Osteocyte (in vitro differentiated cells): ENCODE results near the gene PAX3. TPM values are rescaled to one million over a fixed set of nuclear protein-coding genes. Genes with fewer than 3 reads are reported as not detected.
A peak's percentile ranks its signal among the peaks of the same experiment; 100 is the strongest.

Source experiments
- DNase-seq: peaks from one replicate; pipeline ENCODE4 v3.0.0; 2021; ENCODE audit warnings: mixed read lengths; ENCODE audit not compliant: unreplicated experiment; ENCODE audit errors: extremely low spot score
- H3K27ac Mint-ChIP-seq: one replicate; pipeline ENCODE4 v1.8.0; 2021; ENCODE audit warnings: mild to moderate bottlenecking, mixed read lengths; ENCODE audit not compliant: unreplicated experiment
- H3K27me3 Mint-ChIP-seq: one replicate; pipeline ENCODE4 v1.8.0; 2021; ENCODE audit warnings: mixed read lengths; ENCODE audit not compliant: unreplicated experiment
- H3K36me3 Mint-ChIP-seq: one replicate; pipeline ENCODE4 v1.8.0; 2021; ENCODE audit warnings: mixed read lengths; ENCODE audit not compliant: unreplicated experiment
- H3K4me1 Mint-ChIP-seq: one replicate; pipeline ENCODE4 v1.8.0; 2021; ENCODE audit warnings: mixed read lengths; ENCODE audit not compliant: unreplicated experiment
- H3K4me3 Mint-ChIP-seq: one replicate; pipeline ENCODE4 v1.8.0; 2021; ENCODE audit warnings: mild to moderate bottlenecking, moderate library complexity, mixed read lengths; ENCODE audit not compliant: unreplicated experiment
- H3K9me3 Mint-ChIP-seq: one replicate; pipeline ENCODE4 v1.8.0; 2021; ENCODE audit warnings: mixed read lengths; ENCODE audit not compliant: unreplicated experiment
- total RNA-seq: library from RNA; stranded (reverse); gene quantifications from 2 replicates; pipeline ENCODE4 v1.2.1, GENCODE V29; 2021
- TF ChIP-seq, protein P1 (sequence below): fragments of 200-600 bp; sonication (generic); IDR thresholded peaks from 2 replicates; pipeline ENCODE4 v1.5.0; 2021; ENCODE audit warnings: antibody characterized with exemption, mild to moderate bottlenecking, moderate library complexity

PAX3 gene
- total RNA-seq, 1 donor from 2014 or later = 2.3 TPM

DNA sequence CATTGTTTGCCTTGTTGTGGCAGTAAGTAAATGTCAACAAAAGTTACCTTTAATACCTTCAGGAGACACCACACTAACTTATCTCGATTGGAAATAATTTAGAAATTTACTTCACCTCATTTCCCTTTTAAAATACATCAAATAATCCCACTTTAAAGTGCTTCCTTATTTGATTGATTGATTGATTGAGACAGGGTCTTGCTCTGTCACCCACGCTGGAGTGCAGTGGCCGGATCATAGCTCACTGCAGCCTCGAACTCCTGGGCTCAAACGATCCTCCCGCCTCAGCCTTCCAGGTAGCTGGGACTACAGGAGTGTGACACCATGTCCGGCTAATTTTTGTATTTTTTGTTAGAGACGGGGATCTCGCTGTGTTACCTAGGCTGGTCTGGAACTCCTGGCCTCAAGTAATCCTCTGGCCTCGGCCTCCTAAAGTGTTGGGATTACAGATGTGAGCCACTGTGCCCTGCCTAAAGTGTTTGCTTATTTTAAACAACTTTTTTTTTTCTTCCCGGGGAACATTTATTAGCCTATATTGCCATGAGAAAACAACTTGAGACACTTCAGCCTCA lies 12.0 kb upstream of the PAX3 start:
- Mint-ChIP-seq H3K27ac (no peak overlapping the region), H3K4me3 (no peak overlapping the region), H3K27me3 (peaks cover 98% of the 10 kb centered on the region), H3K36me3 (no peaks in the 10 kb centered on the region), H3K4me1 (peaks cover 16% of the 10 kb centered on the region), H3K9me3 (no peaks in the 10 kb centered on the region)
- TF ChIP-seq, protein P1, sequence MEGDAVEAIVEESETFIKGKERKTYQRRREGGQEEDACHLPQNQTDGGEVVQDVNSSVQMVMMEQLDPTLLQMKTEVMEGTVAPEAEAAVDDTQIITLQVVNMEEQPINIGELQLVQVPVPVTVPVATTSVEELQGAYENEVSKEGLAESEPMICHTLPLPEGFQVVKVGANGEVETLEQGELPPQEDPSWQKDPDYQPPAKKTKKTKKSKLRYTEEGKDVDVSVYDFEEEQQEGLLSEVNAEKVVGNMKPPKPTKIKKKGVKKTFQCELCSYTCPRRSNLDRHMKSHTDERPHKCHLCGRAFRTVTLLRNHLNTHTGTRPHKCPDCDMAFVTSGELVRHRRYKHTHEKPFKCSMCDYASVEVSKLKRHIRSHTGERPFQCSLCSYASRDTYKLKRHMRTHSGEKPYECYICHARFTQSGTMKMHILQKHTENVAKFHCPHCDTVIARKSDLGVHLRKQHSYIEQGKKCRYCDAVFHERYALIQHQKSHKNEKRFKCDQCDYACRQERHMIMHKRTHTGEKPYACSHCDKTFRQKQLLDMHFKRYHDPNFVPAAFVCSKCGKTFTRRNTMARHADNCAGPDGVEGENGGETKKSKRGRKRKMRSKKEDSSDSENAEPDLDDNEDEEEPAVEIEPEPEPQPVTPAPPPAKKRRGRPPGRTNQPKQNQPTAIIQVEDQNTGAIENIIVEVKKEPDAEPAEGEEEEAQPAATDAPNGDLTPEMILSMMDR = no peak
- no peak for DNase-seq

DNA sequence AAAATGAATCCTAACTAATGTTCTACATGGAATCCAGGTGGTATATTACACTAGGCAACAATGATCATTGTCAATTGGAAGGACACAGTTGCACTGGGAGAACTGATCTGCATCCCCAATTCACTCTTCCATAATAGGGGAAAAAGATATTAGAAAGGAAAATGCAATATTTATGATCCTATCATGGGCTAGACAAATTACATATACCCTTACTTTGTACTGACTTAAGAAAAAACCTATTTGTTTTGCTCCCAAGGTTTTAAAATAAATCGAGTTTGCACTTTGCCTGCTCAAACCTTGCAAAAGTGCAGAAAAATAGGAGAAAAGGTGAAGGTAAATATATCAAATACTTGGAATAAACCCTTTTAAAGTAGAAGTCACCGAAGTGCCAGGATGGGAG lies 11.0 kb upstream of the PAX3 start:
- no peaks in the 10 kb centered on the region for H3K9me3 Mint-ChIP-seq
- TF ChIP-seq, protein P1 = no peak
- peaks cover 98% of the 10 kb centered on the region for H3K27me3 Mint-ChIP-seq
- no peak overlapping the region for H3K27ac Mint-ChIP-seq
- peaks cover 24% of the 10 kb centered on the region for H3K4me1 Mint-ChIP-seq
- no peaks in the 10 kb centered on the region for H3K36me3 Mint-ChIP-seq
- H3K4me3 Mint-ChIP-seq = no peak overlapping the region
- no peak for DNase-seq

DNA sequence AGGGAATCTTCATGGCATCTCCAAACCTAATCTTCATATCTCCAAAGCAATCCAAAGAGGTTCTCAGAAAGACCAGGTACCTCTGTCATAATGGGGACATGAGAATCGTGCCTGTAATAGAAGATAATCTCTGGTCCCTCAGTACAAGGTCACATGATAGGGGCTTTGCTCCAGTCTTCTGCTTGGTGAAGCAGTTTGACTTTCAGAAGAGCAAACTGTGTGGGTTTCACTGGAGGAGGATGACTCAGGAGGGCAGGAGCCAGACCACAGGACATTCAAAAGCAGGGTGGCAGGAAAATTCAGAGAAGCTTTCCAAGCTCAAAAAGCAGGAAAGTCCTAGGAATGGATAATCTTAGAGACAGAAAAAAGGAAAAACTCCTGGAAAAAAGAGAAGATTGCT lies 10.6 kb upstream of the PAX3 start:
- TF ChIP-seq, protein P1 = no peak
- no peak overlapping the region for H3K27ac Mint-ChIP-seq
- no peak overlapping the region for H3K4me3 Mint-ChIP-seq
- H3K27me3 Mint-ChIP-seq = peaks cover 98% of the 10 kb centered on the region
- DNase-seq = no peak
- H3K9me3 Mint-ChIP-seq = no peaks in the 10 kb centered on the region
- peaks cover 28% of the 10 kb centered on the region for H3K4me1 Mint-ChIP-seq
- H3K36me3 Mint-ChIP-seq = no peaks in the 10 kb centered on the region

DNA sequence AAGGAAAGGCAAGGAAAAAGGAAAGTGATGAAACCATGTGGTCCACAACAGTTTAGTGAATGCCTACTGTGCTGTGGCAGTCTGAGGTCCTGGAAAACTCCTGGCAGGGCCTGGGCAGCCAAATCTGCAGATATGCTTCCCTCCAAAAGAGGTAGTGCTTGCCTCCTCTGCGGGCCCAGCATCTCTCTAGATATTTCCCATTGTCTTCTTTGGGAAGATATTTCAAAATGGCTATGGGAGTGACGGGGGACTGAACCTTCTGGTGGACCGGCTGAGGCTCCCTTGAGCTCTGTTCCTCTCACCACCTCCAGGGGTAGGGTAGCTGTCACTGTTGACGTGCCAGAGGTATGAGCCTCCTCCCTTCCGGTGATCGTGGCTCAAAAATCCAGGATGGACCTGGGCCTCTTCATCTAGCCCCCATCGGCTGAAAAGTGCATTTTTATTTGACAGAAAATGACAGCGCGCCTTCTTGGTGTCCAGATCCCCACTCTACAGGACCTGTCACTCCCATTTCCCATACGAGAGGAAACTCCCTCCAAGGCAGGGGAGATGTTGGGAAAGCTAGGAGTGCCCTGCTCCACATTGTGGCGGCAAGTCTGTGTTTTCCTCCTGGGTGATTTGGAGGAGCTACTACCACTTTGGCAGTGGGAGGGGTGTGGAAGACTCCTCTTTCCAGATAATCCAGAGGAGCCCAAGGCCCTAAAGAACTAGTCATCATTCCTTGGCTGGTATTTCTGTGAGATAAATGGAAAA lies 9.4 kb upstream of the PAX3 start:
- no peak for DNase-seq
- TF ChIP-seq, protein P1 = no peak
- Mint-ChIP-seq H3K27ac (no peak overlapping the region), H3K36me3 (no peaks in the 10 kb centered on the region), H3K9me3 (no peaks in the 10 kb centered on the region), H3K4me1 (peaks cover 31% of the 10 kb centered on the region), H3K27me3 (peaks cover 98% of the 10 kb centered on the region), H3K4me3 (no peak overlapping the region)

DNA sequence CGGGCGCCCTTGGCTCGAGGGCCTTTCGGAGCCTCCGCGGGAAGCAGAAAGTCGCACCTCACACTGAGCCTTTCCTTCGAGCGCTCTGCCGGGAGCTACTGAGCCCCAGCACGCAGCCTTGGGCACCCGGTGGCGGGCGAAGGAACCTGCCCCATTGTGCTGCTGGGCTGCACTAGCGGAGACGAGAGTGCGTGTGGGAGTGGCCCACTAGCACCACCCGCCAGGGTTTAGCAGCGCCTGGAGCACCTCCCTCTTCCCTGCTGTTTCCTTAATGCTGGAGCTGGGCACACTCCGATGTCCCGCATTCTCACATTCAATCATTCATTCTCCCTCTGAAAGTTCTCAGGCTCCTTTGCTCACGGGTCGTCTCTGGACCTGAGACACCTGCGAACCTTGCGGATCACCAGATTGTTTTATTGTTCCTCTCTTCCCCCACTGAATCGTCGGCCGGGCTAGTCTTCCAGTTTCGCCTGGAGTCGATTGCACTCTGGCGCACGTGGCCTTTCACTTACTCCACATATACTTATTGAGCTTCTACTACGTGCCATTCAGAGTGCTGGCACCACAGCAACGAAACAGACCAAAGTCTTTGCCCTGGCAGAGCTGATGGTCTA lies 8.5 kb upstream of the PAX3 start:
- H3K27ac Mint-ChIP-seq = no peak overlapping the region
- H3K4me3 Mint-ChIP-seq = peak overlapping the region; percentile 41
- H3K9me3 Mint-ChIP-seq = no peaks in the 10 kb centered on the region
- H3K4me1 Mint-ChIP-seq = peaks cover 30% of the 10 kb centered on the region
- no peaks in the 10 kb centered on the region for H3K36me3 Mint-ChIP-seq
- peaks cover 98% of the 10 kb centered on the region for H3K27me3 Mint-ChIP-seq
- TF ChIP-seq, protein P1 = no peak
- no peak for DNase-seq
